WTC11 (cell line): ENCODE data around the gene EBI3. TPM values are rescaled to one million over a fixed set of nuclear protein-coding genes. Genes with fewer than 3 reads are reported as not detected.

Experiments used
- ATAC-seq: fragments of 200-7000 bp; cut with Tn5 transposase; 2 replicates; pipeline ENCODE4 v1.10.0; 2021; ENCODE audit warnings: mild to moderate bottlenecking, moderate library complexity
- CTCF ChIA-PET: fragments of 300-600 bp; sonication (Branson Sonifier 250); formaldehyde crosslinking; loops from one replicate; lab custom pipeline; 2021; ENCODE audit warnings: antibody characterized with exemption; lab: Charles Lee
- POLR2A ChIA-PET: fragments of 350-600 bp; sonication (Branson Sonifier 250); formaldehyde crosslinking; loops from one replicate; lab custom pipeline; 2021; ENCODE audit warnings: antibody characterized with exemption; lab: Charles Lee
- DNase-seq: peaks from one replicate; pipeline ENCODE4 v3.0.0; 2021; ENCODE audit warnings: low spot score
- H3K27ac Mint-ChIP-seq: 2 replicates; pipeline ENCODE4 v1.8.0; 2021; ENCODE audit warnings: mixed read lengths
- H3K27me3 Mint-ChIP-seq: 2 replicates; pipeline ENCODE4 v1.8.0; 2021; ENCODE audit warnings: low read depth, mild to moderate bottlenecking, moderate library complexity, mixed read lengths
- H3K36me3 Mint-ChIP-seq: 2 replicates; pipeline ENCODE4 v1.8.0; 2021; ENCODE audit warnings: mixed read lengths
- H3K4me1 Mint-ChIP-seq: 2 replicates; pipeline ENCODE4 v1.8.0; 2022; ENCODE audit warnings: mixed read lengths
- H3K4me3 Mint-ChIP-seq: 2 replicates; pipeline ENCODE4 v1.8.0; 2021; ENCODE audit warnings: mild to moderate bottlenecking, moderate library complexity, mixed read lengths
- H3K9me3 Mint-ChIP-seq: 2 replicates; pipeline ENCODE4 v1.8.0; 2021; ENCODE audit warnings: mixed read lengths
- AFF4 ChIP-seq: sonication (generic); formaldehyde crosslinking; IDR thresholded peaks from 2 replicates; pipeline ENCODE4 v1.8.1; 2023; ENCODE audit warnings: mild to moderate bottlenecking, missing genetic modification reagents, borderline replicate concordance
- AR ChIP-seq: fragments of 250-450 bp; sonication (Bioruptor Pico); IDR thresholded peaks from 2 replicates; pipeline ENCODE4 v1.9.0; 2021; ENCODE audit warnings: mild to moderate bottlenecking
- ATF6 ChIP-seq: sonication (generic); formaldehyde crosslinking; IDR thresholded peaks from 2 replicates; pipeline ENCODE4 v1.8.1; 2023; ENCODE audit warnings: mild to moderate bottlenecking, missing genetic modification reagents
- EMX1 ChIP-seq: fragments of 250-450 bp; sonication (Bioruptor Pico); IDR thresholded peaks from 2 replicates; pipeline ENCODE4 v1.8.0; 2021; ENCODE audit warnings: mild to moderate bottlenecking
- FOXP1 ChIP-seq: sonication (generic); formaldehyde crosslinking; IDR thresholded peaks from 2 replicates; pipeline ENCODE4 v1.8.0; 2022; ENCODE audit warnings: missing genetic modification reagents, mild to moderate bottlenecking, moderate library complexity, borderline replicate concordance
- MAX ChIP-seq: sonication (generic); formaldehyde crosslinking; IDR thresholded peaks from 2 replicates; pipeline ENCODE4 v1.8.0; 2022; ENCODE audit warnings: mild to moderate bottlenecking, missing genetic modification reagents
- NFE2L1 ChIP-seq: sonication (generic); formaldehyde crosslinking; IDR thresholded peaks from 2 replicates; pipeline ENCODE4 v1.8.1; 2023; ENCODE audit warnings: missing genetic modification reagents
- ZNF138 ChIP-seq: sonication (generic); formaldehyde crosslinking; conservative IDR thresholded peaks from 2 replicates; pipeline ENCODE4 v1.8.1; 2022; ENCODE audit warnings: mild to moderate bottlenecking, moderate library complexity, missing genetic modification reagents
- ZNF219 ChIP-seq: sonication (generic); formaldehyde crosslinking; IDR thresholded peaks from 2 replicates; pipeline ENCODE4 v1.8.0; 2023; ENCODE audit warnings: missing genetic modification reagents, mild to moderate bottlenecking, borderline replicate concordance
- ZNF281 ChIP-seq: sonication (generic); formaldehyde crosslinking; IDR thresholded peaks from 2 replicates; pipeline ENCODE4 v1.8.0; 2023; ENCODE audit warnings: mild to moderate bottlenecking, missing genetic modification reagents
- ZNF317 ChIP-seq: sonication (generic); formaldehyde crosslinking; IDR thresholded peaks from 2 replicates; pipeline ENCODE4 v1.8.1; 2023; ENCODE audit warnings: low read depth, mild to moderate bottlenecking, moderate library complexity, missing genetic modification reagents, borderline replicate concordance
- ZNF671 ChIP-seq: fragments of 250-450 bp; sonication (Bioruptor Pico); IDR thresholded peaks from 2 replicates; pipeline ENCODE4 v1.8.0; 2021; ENCODE audit warnings: mild to moderate bottlenecking
- total RNA-seq: library from RNA; stranded (reverse); gene quantifications from 3 replicates; pipeline ENCODE4 v1.2.3, GENCODE V29; 2021

The EBI3 gene
- total RNA-seq, 1 experiment from 2014 or later, result 0.81 TPM

- no peak for TF ChIP-seq ATF6 (CRISPR knock-in tag)
- no peak for TF ChIP-seq MAX (CRISPR knock-in tag)
- no peak for TF ChIP-seq ZNF219 (CRISPR knock-in tag)
- no peak for TF ChIP-seq ZNF317 (CRISPR knock-in tag)
- no peak for TF ChIP-seq ZNF138 (CRISPR knock-in tag)
- no peak for TF ChIP-seq ZNF671
Observed at GRCh38 chr19:4201798-4202197, 27.5 kb upstream of the EBI3 start (continued).

GRCh38 chr19:4206818-4207484 lies 22.4 kb upstream of the EBI3 start:
- no peak for TF ChIP-seq EMX1
- no peak for TF ChIP-seq FOXP1 (CRISPR knock-in tag)
- no peak for TF ChIP-seq AR
- TF ChIP-seq NFE2L1, result no peak
- TF ChIP-seq ZNF281 (CRISPR knock-in tag), result no peak
- TF ChIP-seq AFF4 (CRISPR knock-in tag), result no peak
- ATAC-seq, result 0 out of 2 replicates have a peak, but pooled peaks have one; percentile 5
- H3K27me3 Mint-ChIP-seq, result no peaks in the 10 kb centered on the region
- H3K4me1 Mint-ChIP-seq, result peaks cover 6% of the 10 kb centered on the region; the same call in 1 of the 2 replicates
- ChIA-PET POLR2A (no interaction called here), CTCF (interaction anchor here (0.6 to 2.9 kb wide), 9 partner anchors 9 to 219 kb away, joined by 3 to 21 read pairs (median 4); partner anchors contain the start of gene YJU2)
- H3K9me3 Mint-ChIP-seq, result no peaks in the 10 kb centered on the region
- no peak overlapping the region for H3K27ac Mint-ChIP-seq
- H3K4me3 Mint-ChIP-seq, result no peak overlapping the region
- no peak for DNase-seq
- no peaks in the 10 kb centered on the region for H3K36me3 Mint-ChIP-seq
